Fibroblast of villous mesenchyme (primary cell): ENCODE data around the gene CBX1. TPM values are rescaled to one million over a fixed set of nuclear protein-coding genes. Genes with fewer than 3 reads are reported as not detected.

Experiments
- DNase-seq: peaks from one replicate; pipeline ENCODE4 v3.0.0-alpha.2; 2010; ENCODE audit warnings: low read depth
- H3K4me3 ChIP-seq: 2 replicates; pipeline ENCODE4 v1.5.1; 2011; ENCODE audit warnings: low read depth, mild to moderate bottlenecking, low read length
- total RNA-seq: library from RNA; depleted of rRNA; stranded (reverse); fragments of >200 nt; gene quantifications from 2 replicates; pipeline ENCODE4 v1.2.3, GENCODE V29; 2012
- TF ChIP-seq, protein P1 (sequence below): IDR thresholded peaks from 2 replicates; pipeline ENCODE4 v1.5.1; 2012; ENCODE audit warnings: low read depth, mild to moderate bottlenecking, low read length; ENCODE audit not compliant: insufficient read depth

The CBX1 gene
- total RNA-seq, 1 donor, result 60.9 TPM

DNA sequence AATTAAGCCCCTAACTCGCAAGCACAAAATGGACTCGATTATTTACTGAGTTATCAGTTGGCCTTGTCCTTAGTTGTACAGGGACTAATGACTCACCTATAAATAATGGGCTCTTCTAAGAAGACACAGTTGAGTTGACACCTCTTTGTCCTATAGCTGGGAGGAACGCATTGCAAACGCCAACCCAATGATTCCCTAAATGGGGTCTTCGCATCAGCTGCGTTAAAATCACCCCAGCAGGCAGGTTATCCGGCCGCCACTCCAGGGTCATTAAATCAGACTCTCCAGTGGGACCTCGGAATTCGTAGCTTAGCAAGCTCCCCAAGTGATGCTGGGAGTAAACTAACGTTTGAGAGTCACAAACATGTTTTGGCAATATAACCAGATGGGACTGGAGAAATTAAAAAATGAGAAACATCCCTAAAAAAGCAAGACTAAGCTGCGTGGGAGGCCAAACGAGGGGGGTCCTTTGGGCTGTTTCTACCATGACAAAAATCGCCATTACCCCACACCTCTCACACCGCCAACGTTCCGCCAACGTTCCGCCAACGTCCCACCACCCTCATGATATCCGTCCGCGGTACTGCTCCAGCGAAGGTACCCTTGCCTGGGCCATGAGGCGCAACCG, 54.1 kb downstream of the CBX1 start:
- H3K4me3 ChIP-seq, result peak overlapping the region; percentile 82
- TF ChIP-seq, protein P1, sequence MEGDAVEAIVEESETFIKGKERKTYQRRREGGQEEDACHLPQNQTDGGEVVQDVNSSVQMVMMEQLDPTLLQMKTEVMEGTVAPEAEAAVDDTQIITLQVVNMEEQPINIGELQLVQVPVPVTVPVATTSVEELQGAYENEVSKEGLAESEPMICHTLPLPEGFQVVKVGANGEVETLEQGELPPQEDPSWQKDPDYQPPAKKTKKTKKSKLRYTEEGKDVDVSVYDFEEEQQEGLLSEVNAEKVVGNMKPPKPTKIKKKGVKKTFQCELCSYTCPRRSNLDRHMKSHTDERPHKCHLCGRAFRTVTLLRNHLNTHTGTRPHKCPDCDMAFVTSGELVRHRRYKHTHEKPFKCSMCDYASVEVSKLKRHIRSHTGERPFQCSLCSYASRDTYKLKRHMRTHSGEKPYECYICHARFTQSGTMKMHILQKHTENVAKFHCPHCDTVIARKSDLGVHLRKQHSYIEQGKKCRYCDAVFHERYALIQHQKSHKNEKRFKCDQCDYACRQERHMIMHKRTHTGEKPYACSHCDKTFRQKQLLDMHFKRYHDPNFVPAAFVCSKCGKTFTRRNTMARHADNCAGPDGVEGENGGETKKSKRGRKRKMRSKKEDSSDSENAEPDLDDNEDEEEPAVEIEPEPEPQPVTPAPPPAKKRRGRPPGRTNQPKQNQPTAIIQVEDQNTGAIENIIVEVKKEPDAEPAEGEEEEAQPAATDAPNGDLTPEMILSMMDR, result no peak
- DNase-seq, result no peak

DNA sequence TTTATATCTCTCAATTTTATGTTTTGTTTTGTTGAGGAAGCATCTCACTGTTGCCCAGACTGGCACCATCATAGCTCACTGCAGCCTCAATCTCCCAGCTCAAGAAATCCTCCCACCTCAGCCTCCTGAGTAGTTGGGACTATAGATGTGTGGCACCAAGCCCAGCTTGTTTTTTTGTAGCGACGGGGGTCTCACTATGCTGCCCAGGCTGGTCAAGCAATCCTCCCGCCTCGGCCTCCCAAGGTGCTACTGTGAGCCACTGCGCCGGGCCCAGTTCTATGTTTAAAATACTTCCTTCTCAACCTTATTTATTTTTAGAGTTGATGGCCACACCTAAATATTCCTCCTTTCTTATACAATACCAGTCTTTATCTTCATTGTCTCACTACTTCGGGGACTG, 55.0 kb downstream of the CBX1 start:
- TF ChIP-seq, protein P1, result no peak
- no peak for DNase-seq
- H3K4me3 ChIP-seq, result peak overlapping the region; percentile 82

DNA sequence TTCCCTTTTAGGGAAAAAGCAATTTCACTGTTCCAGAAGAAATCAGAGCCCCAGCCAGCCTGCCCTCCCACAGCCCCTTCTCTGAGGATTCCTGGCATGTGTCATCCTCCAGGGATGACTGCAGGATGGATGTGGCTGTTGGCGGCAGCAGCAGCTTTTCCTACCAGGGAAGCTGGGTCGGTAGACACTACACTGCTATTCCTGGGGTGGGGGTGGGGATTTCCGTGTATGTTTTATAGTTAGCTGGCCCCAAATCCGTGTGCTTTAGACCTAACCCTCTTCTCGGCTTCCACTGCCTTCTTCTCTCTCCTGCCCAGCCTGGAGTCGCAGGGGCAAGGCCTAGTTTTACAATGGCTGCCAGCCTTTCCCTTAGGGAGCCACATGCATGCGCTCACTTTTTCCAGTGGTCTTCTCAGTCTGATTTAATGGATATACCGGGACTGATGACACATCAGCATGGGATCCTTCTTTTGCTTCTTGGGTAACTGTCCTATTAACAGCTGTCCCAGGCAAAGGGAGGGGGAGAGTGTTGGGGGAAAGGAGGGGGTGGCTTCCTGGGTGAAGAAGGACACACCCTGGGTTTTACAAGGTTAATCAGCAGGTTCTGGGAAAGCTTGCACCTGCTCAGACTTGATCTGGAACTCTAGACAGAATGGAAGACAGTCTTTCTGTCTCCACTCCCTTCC, 55.8 kb downstream of the CBX1 start:
- no peak overlapping the region for H3K4me3 ChIP-seq
- peak; percentile 77 for DNase-seq

DNA sequence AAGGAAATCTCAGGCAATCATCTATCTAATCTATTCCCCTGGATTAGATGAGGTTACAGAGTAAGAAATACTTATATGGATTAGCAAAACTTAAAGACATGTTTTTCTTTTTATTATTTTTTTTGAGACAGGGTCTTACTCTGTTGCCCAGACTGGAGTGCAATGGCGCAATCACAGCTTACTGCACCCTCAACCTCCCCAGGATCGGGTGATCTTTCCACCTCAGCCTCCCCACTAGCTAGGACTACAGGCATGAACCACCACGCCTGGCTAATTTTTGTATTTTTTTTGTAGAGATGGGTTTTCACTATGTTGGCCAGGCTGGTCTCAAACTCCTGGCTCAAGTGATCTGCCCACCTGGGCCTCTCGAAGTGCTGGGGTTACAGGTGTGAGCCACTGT, 56.4 kb downstream of the CBX1 start:
- no peak for DNase-seq
- H3K4me3 ChIP-seq, result no peak overlapping the region
- TF ChIP-seq, protein P1, result no peak

More for the DNA sequence above, 55.8 kb downstream of the CBX1 start:
- TF ChIP-seq, protein P1, result no peak

DNA sequence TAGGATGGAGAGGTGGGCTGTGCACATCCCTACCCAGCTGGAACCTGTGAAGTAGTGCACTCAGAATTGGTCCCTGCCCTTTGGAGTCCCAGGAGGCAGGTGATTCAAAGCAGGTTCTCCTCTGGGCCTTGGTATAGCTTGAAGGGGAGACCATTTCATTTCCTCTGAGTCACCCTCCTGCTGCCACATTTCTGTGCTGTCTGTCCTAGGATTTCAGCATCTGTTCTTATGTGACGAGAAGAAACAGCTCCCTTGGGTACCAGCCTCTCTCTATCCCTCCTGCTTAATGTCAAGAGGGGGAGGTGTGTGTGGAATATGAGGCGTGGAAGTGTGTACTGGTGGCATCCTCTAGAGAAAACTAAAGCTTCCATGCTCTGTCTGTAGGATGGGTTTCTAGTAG, 58.1 kb downstream of the CBX1 start:
- TF ChIP-seq, protein P1, result no peak
- DNase-seq, result no peak
- no peak overlapping the region for H3K4me3 ChIP-seq

DNA sequence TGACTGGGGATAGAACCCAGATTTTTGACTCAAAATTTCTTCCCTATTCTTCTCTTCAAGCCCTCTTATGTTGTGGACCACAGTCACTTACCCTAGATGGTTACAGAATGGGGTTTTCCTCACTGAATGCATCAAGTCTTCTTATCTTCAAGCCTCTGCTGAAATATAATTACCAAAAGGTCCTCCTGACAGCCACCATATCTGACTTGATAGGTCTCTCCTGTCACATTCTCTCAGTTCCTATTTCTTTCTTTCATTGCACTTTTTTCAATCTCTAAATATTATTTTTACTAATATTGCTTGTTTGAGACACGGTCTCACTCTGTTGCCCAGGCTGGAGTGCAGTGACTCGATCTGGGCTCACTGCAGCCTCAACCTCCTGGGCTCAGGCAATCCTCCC, 62.6 kb downstream of the CBX1 start:
- no peak for DNase-seq
- no peak overlapping the region for H3K4me3 ChIP-seq
- TF ChIP-seq, protein P1, result no peak
